GM19193 (cell line): ENCODE data around the gene SPATA32.

Experiments
- POLR2A ChIP-seq: IDR thresholded peaks from 4 replicates; pipeline ENCODE4 v1.6.1; 2011; ENCODE audit not compliant: insufficient read depth, insufficient read length; ENCODE audit errors: extremely low read depth

SPATA32 gene

DNA sequence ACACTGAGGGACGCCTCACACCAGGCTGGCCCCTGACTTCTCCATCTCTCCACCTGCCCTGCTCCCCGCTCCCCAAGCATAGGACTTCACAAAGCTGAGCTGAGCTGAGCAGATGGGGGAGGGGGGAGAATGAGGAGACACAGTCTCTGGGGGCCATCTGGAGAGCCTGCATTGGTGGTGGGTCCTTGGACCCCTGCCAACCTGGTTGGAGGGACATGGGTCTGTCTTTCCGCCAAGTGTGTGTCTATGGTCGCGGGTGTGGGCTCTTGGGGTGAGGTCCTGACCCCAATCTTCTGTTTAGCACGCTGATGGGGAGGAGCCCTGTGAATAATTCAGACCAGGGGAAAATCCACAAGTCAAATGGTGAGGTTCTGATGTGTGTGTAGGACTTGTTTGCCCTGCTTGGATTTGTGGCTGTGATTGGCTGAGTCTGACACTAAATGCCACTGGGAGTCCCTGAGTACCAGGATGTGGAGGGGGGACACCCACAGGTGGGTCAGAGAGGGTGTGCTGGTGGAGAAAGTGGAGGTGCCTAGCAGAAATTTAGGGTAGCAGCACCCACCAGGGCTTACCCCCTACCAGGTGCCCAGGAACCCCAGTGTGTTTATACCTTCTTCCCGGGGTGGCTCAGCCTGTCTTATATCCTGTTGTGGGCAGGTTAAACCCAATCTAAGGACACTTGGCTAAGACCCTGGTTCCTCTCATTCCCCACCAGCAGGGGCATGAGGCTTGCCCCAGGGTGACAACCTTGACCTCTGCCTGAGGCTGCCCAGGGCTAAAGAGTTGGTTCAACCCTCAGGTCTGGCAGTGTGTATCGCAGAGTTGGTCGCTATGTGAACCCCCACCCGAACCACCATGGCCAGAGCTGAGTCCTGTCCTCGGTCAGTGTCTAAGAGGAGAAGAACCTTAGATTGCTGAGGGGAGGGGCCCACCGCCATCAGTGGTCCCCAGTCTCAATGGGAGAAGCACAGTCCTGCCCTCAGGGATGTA lies 38.1 kb downstream of the SPATA32 start:
- TF ChIP-seq POLR2A: no peak

DNA sequence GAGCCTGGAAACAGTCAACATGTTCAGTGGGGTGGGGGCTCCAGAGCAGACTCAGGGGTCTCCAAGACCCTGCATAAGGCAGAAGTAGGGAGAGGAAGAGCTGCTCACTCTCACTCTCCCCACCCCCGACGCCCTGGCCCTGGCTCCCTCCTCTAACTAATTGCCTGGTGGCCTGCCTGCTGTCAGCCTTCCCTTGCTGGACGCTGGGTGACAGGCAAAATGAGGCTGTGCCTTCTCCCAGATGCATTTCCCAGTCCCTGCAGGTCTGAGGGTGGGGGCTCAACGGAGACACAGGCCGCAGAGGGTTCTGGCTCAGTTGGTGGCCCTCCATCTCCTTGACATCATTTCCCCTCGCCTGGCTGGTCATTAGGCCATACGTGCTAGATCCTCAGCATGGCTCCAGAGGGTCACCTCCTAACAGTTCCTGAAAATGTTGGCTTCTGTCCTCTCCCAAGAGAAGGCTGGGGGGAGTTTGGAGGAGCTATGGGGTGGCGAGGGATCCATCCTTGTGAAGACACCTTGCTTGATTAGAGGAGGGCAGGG lies 38.8 kb downstream of the SPATA32 start:
- TF ChIP-seq POLR2A: peak; percentile 2

DNA sequence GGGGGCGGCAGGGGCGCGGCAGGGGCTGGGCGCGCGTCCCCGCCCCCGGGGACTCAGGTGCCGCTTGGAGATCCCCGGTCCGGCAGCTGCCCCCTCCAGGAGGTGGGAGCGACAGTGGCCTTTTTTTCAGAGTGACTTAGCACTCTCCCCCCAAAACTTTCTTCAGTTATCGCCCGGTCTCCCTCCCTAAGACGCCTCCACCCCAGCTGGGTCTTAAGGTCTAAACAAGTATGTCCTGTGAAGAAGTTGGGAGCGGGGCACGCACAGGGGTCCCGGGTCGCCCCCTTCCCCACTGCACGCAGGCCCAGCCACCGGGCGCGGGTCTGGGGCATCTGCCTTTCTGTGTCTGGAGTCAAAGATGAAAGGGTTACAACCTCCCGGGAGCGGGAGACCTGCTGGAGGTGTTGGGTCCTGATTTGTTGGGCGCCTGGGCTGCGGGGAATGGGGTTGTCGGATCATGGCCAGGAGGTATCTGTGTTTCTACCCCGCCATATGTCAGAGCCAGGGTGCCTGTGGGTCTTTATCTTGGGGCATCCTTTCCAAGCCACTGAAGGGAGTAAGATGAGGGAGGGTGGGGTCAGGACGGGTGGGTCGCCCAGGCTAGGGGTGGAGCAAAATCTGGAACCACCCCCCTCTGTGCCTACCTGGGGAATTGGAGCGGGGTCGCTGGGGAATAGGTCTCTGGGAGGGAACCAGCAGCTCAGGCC lies 39.5 kb downstream of the SPATA32 start:
- TF ChIP-seq POLR2A: peak; percentile 50

DNA sequence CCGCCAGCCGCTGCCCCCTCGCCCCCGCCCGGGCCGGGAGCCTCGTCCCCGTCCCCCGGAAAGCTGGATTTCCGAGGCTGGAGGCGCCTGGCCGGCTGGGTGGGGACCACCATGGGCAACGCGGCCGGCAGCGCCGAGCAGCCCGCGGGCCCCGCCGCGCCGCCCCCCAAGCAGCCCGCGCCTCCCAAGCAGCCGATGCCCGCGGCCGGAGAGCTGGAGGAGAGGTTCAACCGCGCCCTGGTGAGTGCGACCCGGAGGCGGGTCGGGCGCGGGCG lies 39.9 kb downstream of the SPATA32 start:
- TF ChIP-seq POLR2A: no peak

DNA sequence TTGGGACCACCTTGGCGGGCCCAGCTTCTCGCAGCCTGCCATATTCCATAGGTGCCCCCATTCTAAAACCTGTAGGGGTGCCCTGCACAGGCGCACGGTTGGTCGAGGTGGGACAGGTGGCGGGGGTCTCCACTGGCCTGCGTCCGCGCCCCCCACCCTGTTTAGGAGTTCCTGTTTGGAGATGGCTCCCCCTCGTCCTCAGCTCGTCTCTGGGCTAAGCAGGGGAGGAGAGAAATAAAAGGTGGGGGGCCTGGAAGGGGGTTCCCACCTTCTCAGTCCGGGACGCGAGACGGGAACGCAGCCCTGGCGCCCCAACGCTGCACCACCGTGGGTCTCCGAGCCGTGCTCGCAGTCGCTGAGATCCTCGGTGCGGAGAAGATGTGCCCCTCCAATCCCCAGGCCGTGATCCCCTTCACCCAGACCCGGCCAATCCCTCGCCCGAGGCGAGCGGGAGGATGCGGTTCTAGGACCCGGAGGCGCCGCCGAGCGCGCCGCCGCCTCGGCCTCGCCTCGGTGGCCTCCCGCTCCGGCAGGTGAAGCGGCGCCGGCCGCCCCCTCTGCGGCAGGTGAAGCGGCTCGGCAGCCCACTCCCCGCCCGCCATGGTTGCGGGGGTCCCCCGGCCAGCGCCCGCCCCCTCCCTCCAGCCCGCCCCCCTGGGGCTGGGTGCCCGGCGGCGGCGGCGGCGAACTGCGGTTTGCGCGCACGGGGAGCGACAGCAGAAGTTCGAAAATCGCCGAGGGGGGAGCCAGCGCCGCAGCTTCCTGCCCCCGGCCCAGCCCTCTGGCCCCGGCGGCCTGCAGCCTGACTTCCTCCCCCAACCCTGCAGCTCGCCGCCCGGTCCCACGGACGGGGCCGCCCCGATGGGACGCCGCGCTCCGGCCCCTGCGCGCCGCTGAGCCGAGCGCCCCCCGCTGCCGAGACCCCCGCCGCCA lies 40.5 kb downstream of the SPATA32 start, which contains the start of gene FMNL1:
Gene FMNL1, plus strand, starts transcription at position 805 of the 933 bp plus-strand sequence. CDS start 240 bp downstream, outside the sequence.
- no peak for TF ChIP-seq POLR2A

DNA sequence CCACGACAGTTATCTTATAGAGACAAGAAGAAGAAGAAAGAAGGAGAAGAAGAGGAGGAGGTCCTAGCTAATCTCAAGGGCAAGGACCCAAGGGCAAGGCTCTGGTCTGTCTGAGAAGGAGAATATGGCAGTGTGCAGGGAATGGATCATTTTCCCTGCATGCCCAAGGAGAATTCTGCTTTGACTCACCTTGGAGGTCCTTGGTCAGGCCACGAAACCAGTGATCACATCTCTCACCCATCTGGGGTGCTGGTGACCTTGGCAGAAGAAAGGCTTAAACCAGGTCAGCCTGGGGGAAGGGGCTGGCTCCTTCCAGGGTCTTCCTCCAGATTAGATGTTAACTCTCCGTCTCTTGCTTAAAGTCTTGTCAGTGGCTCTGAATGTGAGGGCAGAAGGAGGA lies 41.8 kb downstream of the SPATA32 start:
- TF ChIP-seq POLR2A: no peak

DNA sequence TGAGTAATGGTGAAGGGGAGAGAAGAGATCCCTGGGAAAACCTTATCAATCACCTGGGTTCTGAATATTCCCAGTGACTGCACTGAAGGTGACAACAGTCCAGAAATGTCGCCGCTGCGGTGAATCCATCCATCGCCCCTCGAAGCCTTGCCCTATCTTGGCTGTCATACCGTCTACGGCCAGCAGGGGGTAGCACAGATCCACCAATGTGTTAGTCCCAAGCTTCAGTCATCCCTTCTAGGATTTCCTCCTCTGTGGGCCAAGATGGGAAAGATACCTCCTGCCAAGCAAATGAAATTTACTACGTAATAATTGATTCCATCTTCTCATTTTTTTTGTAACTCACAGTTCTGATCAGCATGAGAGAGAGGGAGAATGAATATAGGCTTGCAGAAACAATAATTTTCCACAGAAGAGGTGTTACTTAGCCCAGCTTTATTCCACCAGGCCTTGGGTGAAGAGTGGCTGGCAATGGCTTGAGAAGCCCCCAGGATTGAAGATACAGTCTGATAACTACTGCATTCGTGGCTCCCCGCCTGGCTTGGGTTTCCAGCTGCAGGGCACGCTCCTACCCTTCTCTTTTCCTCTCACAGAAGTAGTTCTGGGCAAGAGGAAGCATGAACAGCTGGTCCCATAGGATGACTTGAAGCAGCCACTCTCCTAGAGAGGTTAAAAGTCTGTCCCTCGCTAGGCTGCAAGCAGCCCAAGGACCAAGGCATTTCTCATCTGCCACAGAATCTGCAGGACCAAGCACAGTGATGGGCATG lies 42.8 kb downstream of the SPATA32 start:
- no peak for TF ChIP-seq POLR2A
